Peyer's patch (tissue), 4 donors: ENCODE measurements around the gene SH3TC1. TPM values are rescaled to one million over a fixed set of nuclear protein-coding genes. Genes with fewer than 3 reads are reported as not detected.

Experiments used
- DNase-seq, 3 donors: peaks; one replicate each; pipeline ENCODE4 v3.0.0-alpha.2; 2017 to 2019
- H3K27ac ChIP-seq, 4 donors: fragments of 200-600 bp; sonication (generic); one replicate each; pipeline ENCODE4 v1.5.1; 2016 to 2019
- H3K27me3 ChIP-seq, 2 donors: fragments of 200-600 bp; sonication (generic); one replicate each; pipeline ENCODE4 v1.5.1; 2019
- H3K36me3 ChIP-seq, 3 donors: fragments of 200-600 bp; sonication (generic); one replicate each; pipeline ENCODE4 v1.5.1; 2016 to 2019
- H3K4me1 ChIP-seq, 4 donors: fragments of 200-600 bp; sonication (generic); one replicate each; pipeline ENCODE4 v1.5.1; 2016 to 2019
- H3K4me3 ChIP-seq, 4 donors: fragments of 200-600 bp; sonication (generic); 1 replicate in 3 of 4; 2 replicates in 1 of 4; pipeline ENCODE4 v1.5.1; 2016 to 2019; ENCODE audit warnings: mild to moderate bottlenecking in 1 of 4
- H3K9me3 ChIP-seq, 4 donors: fragments of 200-600 bp; sonication (generic); one replicate each; pipeline ENCODE4 v1.5.1; 2016 to 2019; ENCODE audit warnings: mild to moderate bottlenecking in 1 of 4
- CTCF ChIP-seq, 6 experiments: fragments of 450-650 bp in 4 of 6; fragments of 200-600 bp in 2 of 6; sonication (generic) in 1 of 6; IDR thresholded peaks; one replicate each; pipeline ENCODE4 v1.5.1; 2017 to 2019; ENCODE audit warnings: antibody characterized with exemption in 6 of 6, mild to moderate bottlenecking in 3 of 6, moderate library complexity in 1 of 6
- POLR2A ChIP-seq, 2 donors: fragments of 450-650 bp; IDR thresholded peaks; one replicate each; pipeline ENCODE4 v1.5.1; 2017; ENCODE audit warnings: antibody characterized with exemption in 2 of 2, mild to moderate bottlenecking in 2 of 2, moderate library complexity in 2 of 2
- total RNA-seq, 4 donors: library from RNA; depleted of rRNA; stranded (reverse); fragments of >200 nt; gene quantifications; one replicate each; pipeline ENCODE4 v1.1.0, GENCODE V29; 2016

SH3TC1 gene
- total RNA-seq, 4 donors from 2014 or later: 4.2 to 88.3 (median 11.8) TPM

GRCh38 chr4:8202108-8203051 lies 3.3 kb downstream of the SH3TC1 start:
- peak in 1 of 3 donors; percentile 36 for DNase-seq

GRCh38 chr4:8203052-8203401 lies 3.9 kb downstream of the SH3TC1 start:
- Histone ChIP-seq H3K4me3 (no peak overlapping the region), H3K9me3 (no peaks in the 10 kb centered on the region), H3K36me3 (no peaks in the 10 kb centered on the region), H3K4me1 (peaks cover 0 to 51% (median 34%) of the 10 kb centered on the region in 4 donors), H3K27me3 (no peaks in the 10 kb centered on the region), H3K27ac (peak overlapping the region in 1 of 4 donors; percentile 93)
- no peak for DNase-seq
- TF ChIP-seq CTCF (IDR thresholded peaks at IDR 0.05) (no peak), POLR2A (IDR thresholded peaks at IDR 0.05) (no peak)

More at GRCh38 chr4:8202108-8203051, 3.3 kb downstream of the SH3TC1 start:
- Histone ChIP-seq H3K27ac (peak overlapping the region in 1 of 4 donors; percentile 93), H3K27me3 (no peaks in the 10 kb centered on the region), H3K4me3 (peak overlapping the region in 2 of 4 donors; percentile 50 to 61), H3K36me3 (no peaks in the 10 kb centered on the region), H3K9me3 (no peaks in the 10 kb centered on the region), H3K4me1 (peaks cover 0 to 52% (median 34%) of the 10 kb centered on the region in 4 donors)
- TF ChIP-seq CTCF (IDR thresholded peaks at IDR 0.05) (no peak), POLR2A (IDR thresholded peaks at IDR 0.05) (no peak)

GRCh38 chr4:8203817-8204216 lies 4.7 kb downstream of the SH3TC1 start:
- no peak overlapping the region for H3K4me3 ChIP-seq
- no peak for DNase-seq
- H3K27me3 ChIP-seq: no peaks in the 10 kb centered on the region
- H3K9me3 ChIP-seq: no peaks in the 10 kb centered on the region
- H3K36me3 ChIP-seq: no peaks in the 10 kb centered on the region
- TF ChIP-seq CTCF (IDR thresholded peaks at IDR 0.05): no peak
- TF ChIP-seq POLR2A (IDR thresholded peaks at IDR 0.05): no peak
- H3K4me1 ChIP-seq: peaks cover 0 to 44% (median 30%) of the 10 kb centered on the region in 4 donors
- no peak overlapping the region for H3K27ac ChIP-seq

- Histone ChIP-seq H3K27ac (no peak overlapping the region), H3K27me3 (no peaks in the 10 kb centered on the region), H3K4me1 (peaks cover 0 to 39% (median 27%) of the 10 kb centered on the region in 4 donors), H3K36me3 (no peaks in the 10 kb centered on the region), H3K4me3 (no peak overlapping the region), H3K9me3 (no peaks in the 10 kb centered on the region)
- DNase-seq: no peak
- TF ChIP-seq POLR2A (IDR thresholded peaks at IDR 0.05) (no peak), CTCF (IDR thresholded peaks at IDR 0.05) (no peak)
Observed at GRCh38 chr4:8204576-8205227, 5.6 kb downstream of the SH3TC1 start.

GRCh38 chr4:8205241-8205707 lies 6.2 kb downstream of the SH3TC1 start:
- no peak for DNase-seq
- Histone ChIP-seq H3K36me3 (no peaks in the 10 kb centered on the region), H3K27me3 (no peaks in the 10 kb centered on the region), H3K9me3 (no peaks in the 10 kb centered on the region), H3K4me3 (no peak overlapping the region), H3K4me1 (peaks cover 0 to 39% (median 24%) of the 10 kb centered on the region in 4 donors), H3K27ac (no peak overlapping the region)
- TF ChIP-seq POLR2A (IDR thresholded peaks at IDR 0.05) (no peak), CTCF (IDR thresholded peaks at IDR 0.05) (no peak)
